Sigmoid colon (tissue), 7 donors: ENCODE measurements around the gene MTA1. TPM values are rescaled to one million over a fixed set of nuclear protein-coding genes. Genes with fewer than 3 reads are reported as not detected.

Experiments
- DNase-seq: peaks from one replicate; pipeline ENCODE4 v3.0.0-alpha.2; 2019
- H3K27ac ChIP-seq, 4 donors: fragments of 200-600 bp; sonication (generic); one replicate each; pipeline ENCODE4 v1.5.1; 2016 to 2019; ENCODE audit warnings: mild to moderate bottlenecking in 1 of 4
- H3K27me3 ChIP-seq, 3 donors: fragments of 200-600 bp; sonication (generic); one replicate each; pipeline ENCODE4 v1.5.1; 2019; ENCODE audit warnings: mild to moderate bottlenecking in 1 of 3
- H3K36me3 ChIP-seq, 4 donors: fragments of 200-600 bp; sonication (generic); one replicate each; pipeline ENCODE4 v1.5.1; 2016 to 2019
- H3K4me1 ChIP-seq, 4 donors: fragments of 200-600 bp; sonication (generic); one replicate each; pipeline ENCODE4 v1.5.1; 2017 to 2019
- H3K4me3 ChIP-seq, 4 donors: fragments of 200-600 bp; sonication (generic); one replicate each; pipeline ENCODE4 v1.5.1; 2017 to 2019; ENCODE audit warnings: mild to moderate bottlenecking in 2 of 4, moderate library complexity in 1 of 4
- H3K9me3 ChIP-seq, 4 donors: fragments of 200-600 bp in 3 of 4; sonication (generic) in 3 of 4; one replicate each; pipeline versions ENCODE4 v1.5.1 to v1.6.1; 2013 to 2019
- EP300 ChIP-seq, 4 donors: sonication (generic); formaldehyde crosslinking; IDR thresholded peaks; one replicate each; pipeline ENCODE4 v1.6.1; 2017; ENCODE audit warnings: antibody characterized with exemption in 4 of 4
- POLR2A ChIP-seq, 2 donors: fragments of 450-650 bp; IDR thresholded peaks; one replicate each; pipeline ENCODE4 v1.6.1; 2016; ENCODE audit warnings: antibody characterized with exemption in 2 of 2, mild to moderate bottlenecking in 2 of 2, moderate library complexity in 2 of 2
- POLR2AphosphoS5 ChIP-seq, 4 donors: sonication (generic); formaldehyde crosslinking; IDR thresholded peaks; one replicate each; pipeline ENCODE4 v1.6.1; 2017; ENCODE audit warnings: antibody characterized with exemption in 4 of 4
- WGBS, 2 donors: extraction: QIAGEN DNeasy Blood & Tissue Kit; methylation state at CpG; one replicate each; pipeline ENCODE4 v1.1.7; 2013; 5-methylcytosine and 5-hydroxymethylcytosine counted together
- intact Hi-C: fragments of 100-400 bp; cut with DNase I; formaldehyde crosslinking; loops from one replicate; pipeline ENCODE4 v1.15.1; 2023
- polyA plus RNA-seq, 3 donors: library from polyadenylated mRNA; stranded (reverse); fragments of 200-250 nt; gene quantifications; one replicate each; pipeline ENCODE4 v1.2.3, GENCODE V29; 2013
- total RNA-seq, 4 donors: library from RNA; depleted of rRNA; stranded (reverse); fragments of >200 nt; gene quantifications; one replicate each; pipeline ENCODE4 v1.1.0, GENCODE V29; 2016
- TF ChIP-seq, protein P1 (sequence below), 4 experiments: fragments of 450-650 bp in 3 of 4; fragments of 200-600 bp in 1 of 4; IDR thresholded peaks; one replicate each; pipeline ENCODE4 v1.5.1; 2016 to 2019; ENCODE audit warnings: antibody characterized with exemption in 4 of 4, mild to moderate bottlenecking in 3 of 4, moderate library complexity in 2 of 4
- donor health status: healthy with polysubstance abuse.
- donor health status: Bipolar disorder and iron deficiency.
- donor health status: healthy.

The MTA1 gene
- total and polyA plus RNA-seq, 7 donors: 14.3 to 92.8 (median 44.7) TPM

DNA sequence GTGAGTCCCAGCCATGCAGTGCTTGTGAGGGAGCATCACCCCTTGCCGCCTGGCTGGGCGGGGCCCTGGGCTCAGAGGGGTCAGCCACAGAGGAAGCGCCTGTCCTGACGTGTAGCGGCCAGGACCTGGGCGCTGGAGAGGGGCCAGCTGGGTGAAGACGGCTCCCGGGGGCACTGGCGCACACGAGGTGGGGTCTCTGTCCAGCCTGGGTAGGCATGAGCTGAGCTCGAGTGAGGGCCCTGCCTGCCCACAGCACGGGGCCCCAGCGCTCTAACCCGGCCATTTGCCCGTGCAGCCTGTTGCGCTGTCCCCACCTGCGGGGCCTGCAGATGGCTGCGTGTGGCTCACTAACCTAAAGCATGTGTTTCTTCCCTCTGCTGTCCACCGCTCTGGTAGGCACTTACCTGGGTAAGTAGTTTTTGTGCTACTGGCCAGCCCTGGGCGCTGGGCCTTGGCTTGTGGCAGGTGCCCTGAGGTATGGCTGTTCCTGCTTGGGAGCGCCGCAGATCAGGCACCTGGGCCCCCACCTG lies 48.4 kb downstream of the MTA1 start:
- 94 to 95% methylated on average over 22 of the region's 22 CpGs for WGBS, 2 donors
- peak overlapping the region in 1 of 4 donors; percentile 89 for H3K27ac ChIP-seq
- intact Hi-C loops: no loop called here
- no peak for TF ChIP-seq EP300 (IDR thresholded peaks at IDR 0.05)
- TF ChIP-seq, protein P1, sequence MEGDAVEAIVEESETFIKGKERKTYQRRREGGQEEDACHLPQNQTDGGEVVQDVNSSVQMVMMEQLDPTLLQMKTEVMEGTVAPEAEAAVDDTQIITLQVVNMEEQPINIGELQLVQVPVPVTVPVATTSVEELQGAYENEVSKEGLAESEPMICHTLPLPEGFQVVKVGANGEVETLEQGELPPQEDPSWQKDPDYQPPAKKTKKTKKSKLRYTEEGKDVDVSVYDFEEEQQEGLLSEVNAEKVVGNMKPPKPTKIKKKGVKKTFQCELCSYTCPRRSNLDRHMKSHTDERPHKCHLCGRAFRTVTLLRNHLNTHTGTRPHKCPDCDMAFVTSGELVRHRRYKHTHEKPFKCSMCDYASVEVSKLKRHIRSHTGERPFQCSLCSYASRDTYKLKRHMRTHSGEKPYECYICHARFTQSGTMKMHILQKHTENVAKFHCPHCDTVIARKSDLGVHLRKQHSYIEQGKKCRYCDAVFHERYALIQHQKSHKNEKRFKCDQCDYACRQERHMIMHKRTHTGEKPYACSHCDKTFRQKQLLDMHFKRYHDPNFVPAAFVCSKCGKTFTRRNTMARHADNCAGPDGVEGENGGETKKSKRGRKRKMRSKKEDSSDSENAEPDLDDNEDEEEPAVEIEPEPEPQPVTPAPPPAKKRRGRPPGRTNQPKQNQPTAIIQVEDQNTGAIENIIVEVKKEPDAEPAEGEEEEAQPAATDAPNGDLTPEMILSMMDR (IDR thresholded peaks at IDR 0.05): no peak
- no peak for TF ChIP-seq POLR2A (IDR thresholded peaks at IDR 0.05)
- no peak for TF ChIP-seq POLR2AphosphoS5 (IDR thresholded peaks at IDR 0.05)
- peaks cover 27 to 74% (median 41%) of the 10 kb centered on the region in 4 donors for H3K36me3 ChIP-seq
- H3K9me3 ChIP-seq: no peaks in the 10 kb centered on the region
- H3K4me3 ChIP-seq: no peak overlapping the region
- H3K4me1 ChIP-seq: peaks cover 0 to 34% (median 28%) of the 10 kb centered on the region in 4 donors
- H3K27me3 ChIP-seq: peaks cover 0 to 5% (median 0%) of the 10 kb centered on the region in 3 donors
- no peak for DNase-seq

- no peak for DNase-seq
- TF ChIP-seq POLR2A (IDR thresholded peaks at IDR 0.05) (no peak), POLR2AphosphoS5 (IDR thresholded peaks at IDR 0.05) (no peak), EP300 (IDR thresholded peaks at IDR 0.05) (no peak)
- TF ChIP-seq, protein P1 (IDR thresholded peaks at IDR 0.05): no peak
- no peak overlapping the region for H3K4me3 ChIP-seq
- peaks cover 0 to 12% (median 0%) of the 10 kb centered on the region in 3 donors for H3K27me3 ChIP-seq
- H3K9me3 ChIP-seq: no peaks in the 10 kb centered on the region
- intact Hi-C loops: no loop called here
- WGBS, 2 donors: 86 to 92% methylated on average over 19 of the region's 19 CpGs
- H3K36me3 ChIP-seq: peaks cover 23 to 67% (median 34%) of the 10 kb centered on the region in 4 donors
- H3K4me1 ChIP-seq: peaks cover 0 to 41% (median 36%) of the 10 kb centered on the region in 4 donors
- H3K27ac ChIP-seq: peak overlapping the region in 2 of 4 donors; percentile 10 to 89
These were observed 49.1 kb downstream of the MTA1 start for GRCh38 chr14:105468621-105469241.

GRCh38 chr14:105469456-105470349 lies 50.1 kb downstream of the MTA1 start:
- H3K4me1 ChIP-seq: peaks cover 0 to 47% (median 42%) of the 10 kb centered on the region in 4 donors
- H3K27me3 ChIP-seq: peaks cover 0 to 19% (median 0%) of the 10 kb centered on the region in 3 donors
- H3K36me3 ChIP-seq: peaks cover 17 to 57% (median 25%) of the 10 kb centered on the region in 4 donors
- H3K27ac ChIP-seq: peak overlapping the region in 1 of 4 donors; percentile 89
- WGBS, 2 donors: 86 to 87% methylated on average over 54 of the region's 54 CpGs
- no peak for DNase-seq
- no peak for TF ChIP-seq POLR2A (IDR thresholded peaks at IDR 0.05)
- TF ChIP-seq, protein P1 (IDR thresholded peaks at IDR 0.05): no peak
- TF ChIP-seq EP300 (IDR thresholded peaks at IDR 0.05): no peak
- TF ChIP-seq POLR2AphosphoS5 (IDR thresholded peaks at IDR 0.05): no peak
- intact Hi-C loops: loop anchor here (10.0 kb wide), 1 partner anchor 55 kb away; the partner anchor contains the start of gene TMEM121
- no peak overlapping the region for H3K4me3 ChIP-seq
- H3K9me3 ChIP-seq: no peaks in the 10 kb centered on the region

DNA sequence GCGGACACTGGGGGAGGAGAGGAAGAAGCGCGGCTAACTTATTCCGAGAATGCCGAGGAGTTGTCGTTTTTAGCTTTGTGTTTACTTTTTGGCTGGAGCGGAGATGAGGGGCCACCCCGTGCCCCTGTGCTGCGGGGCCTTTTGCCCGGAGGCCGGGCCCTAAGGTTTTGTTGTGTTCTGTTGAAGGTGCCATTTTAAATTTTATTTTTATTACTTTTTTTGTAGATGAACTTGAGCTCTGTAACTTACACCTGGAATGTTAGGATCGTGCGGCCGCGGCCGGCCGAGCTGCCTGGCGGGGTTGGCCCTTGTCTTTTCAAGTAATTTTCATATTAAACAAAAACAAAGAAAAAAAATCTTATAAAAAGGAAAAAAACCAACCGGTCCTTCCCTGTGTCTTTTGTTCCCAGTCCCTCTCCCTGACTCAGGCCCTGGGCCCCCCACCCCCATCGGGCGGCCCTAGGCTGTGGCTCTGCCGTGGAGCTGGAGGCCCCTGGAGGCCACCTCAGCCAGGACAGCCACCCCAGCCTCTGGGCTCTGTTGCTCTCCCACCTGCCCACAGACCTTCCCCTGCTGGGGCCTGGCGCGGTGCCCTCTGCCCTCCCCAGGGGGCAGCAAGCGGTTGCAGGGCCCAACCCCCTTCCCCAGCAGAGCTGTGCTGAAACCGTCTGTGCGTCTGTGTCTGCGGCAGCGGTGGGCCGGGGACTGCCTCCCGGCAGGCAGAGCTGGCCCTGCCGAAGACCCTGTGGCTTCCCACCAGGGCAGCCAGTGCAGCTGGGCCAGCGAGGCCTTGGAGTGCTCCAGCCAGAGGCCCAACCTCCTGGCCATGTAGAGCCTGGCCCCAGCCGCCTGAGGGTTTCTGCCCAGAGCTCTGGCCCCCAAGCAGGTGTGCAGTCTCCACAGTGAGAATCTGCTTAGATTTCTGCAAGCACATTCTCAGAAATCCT lies 51.0 kb downstream of the MTA1 start:
- WGBS, 2 donors: 83 to 87% methylated on average over 34 of the region's 34 CpGs
- no peak overlapping the region for H3K4me3 ChIP-seq
- peaks cover 3 to 28% (median 3%) of the 10 kb centered on the region in 3 donors for H3K27me3 ChIP-seq
- intact Hi-C loops: loop anchor here (10.0 kb wide), 1 partner anchor 54 kb away; the partner anchor contains the start of gene TMEM121
- peaks cover 10 to 48% (median 17%) of the 10 kb centered on the region in 4 donors for H3K36me3 ChIP-seq
- no peak for DNase-seq
- TF ChIP-seq, protein P1 (IDR thresholded peaks at IDR 0.05): no peak
- TF ChIP-seq POLR2AphosphoS5 (IDR thresholded peaks at IDR 0.05) (no peak), POLR2A (IDR thresholded peaks at IDR 0.05) (no peak), EP300 (IDR thresholded peaks at IDR 0.05) (no peak)
- peaks cover 0 to 56% (median 51%) of the 10 kb centered on the region in 4 donors for H3K4me1 ChIP-seq
- no peaks in the 10 kb centered on the region for H3K9me3 ChIP-seq
- peak overlapping the region in 2 of 4 donors; percentile 79 to 89 for H3K27ac ChIP-seq
